Measurements from ENCODE around the gene PLK1.
A peak's percentile ranks its signal among the peaks of the same experiment; 100 is the strongest.

Gene PLK1

DNA sequence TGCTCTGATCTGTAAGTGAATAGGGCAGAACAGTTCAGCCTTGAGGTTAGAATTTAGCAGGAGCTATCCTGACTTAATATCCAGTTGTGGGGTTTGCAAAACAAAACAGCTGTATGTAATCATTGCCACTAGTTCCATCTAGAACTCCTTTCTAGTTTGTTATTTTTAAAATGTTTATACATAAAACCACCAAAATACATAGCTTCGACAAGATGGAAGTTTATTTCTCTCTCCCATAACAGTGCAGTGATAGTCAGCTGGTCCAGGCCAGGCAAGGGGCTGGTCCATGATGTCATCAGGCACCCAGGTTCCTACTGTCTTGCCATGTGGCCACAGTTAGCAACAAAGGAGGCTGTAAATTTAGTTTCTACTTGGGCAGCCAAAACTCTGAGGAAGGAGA lies 10.5 kb upstream of the PLK1 start:
- TF ChIP-seq, protein P1, sequence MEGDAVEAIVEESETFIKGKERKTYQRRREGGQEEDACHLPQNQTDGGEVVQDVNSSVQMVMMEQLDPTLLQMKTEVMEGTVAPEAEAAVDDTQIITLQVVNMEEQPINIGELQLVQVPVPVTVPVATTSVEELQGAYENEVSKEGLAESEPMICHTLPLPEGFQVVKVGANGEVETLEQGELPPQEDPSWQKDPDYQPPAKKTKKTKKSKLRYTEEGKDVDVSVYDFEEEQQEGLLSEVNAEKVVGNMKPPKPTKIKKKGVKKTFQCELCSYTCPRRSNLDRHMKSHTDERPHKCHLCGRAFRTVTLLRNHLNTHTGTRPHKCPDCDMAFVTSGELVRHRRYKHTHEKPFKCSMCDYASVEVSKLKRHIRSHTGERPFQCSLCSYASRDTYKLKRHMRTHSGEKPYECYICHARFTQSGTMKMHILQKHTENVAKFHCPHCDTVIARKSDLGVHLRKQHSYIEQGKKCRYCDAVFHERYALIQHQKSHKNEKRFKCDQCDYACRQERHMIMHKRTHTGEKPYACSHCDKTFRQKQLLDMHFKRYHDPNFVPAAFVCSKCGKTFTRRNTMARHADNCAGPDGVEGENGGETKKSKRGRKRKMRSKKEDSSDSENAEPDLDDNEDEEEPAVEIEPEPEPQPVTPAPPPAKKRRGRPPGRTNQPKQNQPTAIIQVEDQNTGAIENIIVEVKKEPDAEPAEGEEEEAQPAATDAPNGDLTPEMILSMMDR (IDR thresholded peaks at IDR 0.05; ENCODE audit: low read length, missing control alignments): no peak
- no peak for DNase-seq (ENCODE audit: low read depth)
- no peak overlapping the region for H3K4me3 ChIP-seq (replicated peaks; ENCODE audit: low read depth, low read length)

DNA sequence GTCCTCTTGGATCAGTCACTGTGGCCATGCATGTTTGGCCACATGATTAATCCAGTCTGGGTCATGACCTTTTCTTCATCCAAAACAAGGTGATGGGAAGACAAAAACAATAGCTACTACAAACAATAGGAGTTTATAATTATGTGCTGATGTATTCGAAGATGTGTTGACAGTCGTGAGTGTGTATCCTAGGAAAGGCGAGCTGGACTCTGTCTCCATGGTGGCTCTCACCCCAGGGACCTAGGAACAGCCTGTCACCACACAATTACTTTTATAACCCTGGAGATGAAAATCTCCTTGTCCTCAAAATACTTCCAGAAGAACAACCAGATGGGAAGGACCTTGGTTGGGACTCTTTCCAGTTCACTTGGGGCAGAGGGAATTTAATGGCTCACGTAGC lies 9.8 kb upstream of the PLK1 start:
- TF ChIP-seq, protein P1 (IDR thresholded peaks at IDR 0.05; ENCODE audit: low read length, missing control alignments): no peak
- DNase-seq (ENCODE audit: low read depth): no peak
- H3K4me3 ChIP-seq (replicated peaks; ENCODE audit: low read depth, low read length): no peak overlapping the region

DNA sequence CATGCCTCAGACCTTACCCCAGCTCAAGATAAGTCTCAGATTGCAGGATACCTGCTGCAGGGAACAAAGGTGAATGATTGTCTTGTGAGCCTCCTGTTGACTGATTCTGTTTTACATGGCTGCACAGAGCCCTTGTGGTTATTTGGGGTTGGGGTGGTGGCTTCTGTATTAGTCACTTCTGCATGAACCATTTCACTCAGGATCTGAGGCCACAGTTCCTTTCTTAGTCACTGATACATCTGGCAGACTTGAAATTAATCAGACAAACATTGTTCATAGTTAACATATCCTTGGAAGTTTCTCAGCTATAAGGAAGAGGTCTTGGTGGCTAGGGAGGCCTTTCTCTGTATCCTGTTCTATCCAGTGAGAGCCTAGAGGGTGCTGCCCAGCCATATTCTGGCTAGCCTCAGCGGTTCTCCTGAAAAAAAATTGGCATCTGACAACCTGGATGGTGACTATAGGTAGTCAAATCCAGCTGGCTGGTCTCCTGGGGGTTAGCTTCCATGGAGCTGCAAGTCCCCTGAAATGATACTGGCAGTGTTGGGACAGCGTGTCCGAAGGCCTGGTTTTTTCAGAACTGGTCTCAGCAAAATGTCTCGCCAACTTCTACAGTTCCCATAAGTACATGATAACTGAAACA lies 8.4 kb upstream of the PLK1 start:
- H3K4me3 ChIP-seq (replicated peaks; ENCODE audit: low read depth, low read length): no peak overlapping the region
- peak; percentile 65 for DNase-seq (ENCODE audit: low read depth)
- TF ChIP-seq, protein P1 (IDR thresholded peaks at IDR 0.05; ENCODE audit: low read length, missing control alignments): no peak

DNA sequence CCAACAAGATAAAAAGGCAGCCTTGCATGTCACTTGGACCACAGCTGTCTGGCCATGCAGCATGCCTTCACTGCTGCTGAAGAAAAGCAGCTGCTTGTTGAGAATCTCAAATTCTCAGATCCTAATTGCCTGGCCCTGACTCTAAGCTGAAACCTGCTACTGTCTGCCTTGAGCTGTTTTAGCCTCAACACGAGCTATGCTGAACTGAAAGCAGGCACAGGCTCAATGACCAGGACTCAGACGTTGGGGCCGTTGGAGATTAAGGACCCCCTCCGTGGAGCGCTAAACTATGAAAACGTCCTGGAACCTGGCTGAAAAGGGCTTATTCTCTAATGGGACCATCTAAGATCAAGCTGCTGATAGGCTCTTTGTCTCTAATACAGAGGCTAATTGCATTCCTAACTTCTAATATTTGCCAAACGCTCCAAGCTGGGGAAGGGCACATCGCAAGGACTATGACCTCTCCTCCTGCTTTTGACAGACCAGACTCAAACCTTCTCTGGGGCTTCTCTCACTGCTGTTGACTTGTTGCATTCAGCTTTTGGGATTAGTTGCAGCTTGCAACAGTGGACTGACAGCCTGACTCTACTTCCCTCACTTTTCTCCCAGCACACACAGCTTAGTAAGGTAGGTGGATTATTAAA lies 4.6 kb upstream of the PLK1 start:
- H3K4me3 ChIP-seq (replicated peaks; ENCODE audit: low read depth, low read length): no peak overlapping the region
- no peak for DNase-seq (ENCODE audit: low read depth)
- TF ChIP-seq, protein P1 (IDR thresholded peaks at IDR 0.05; ENCODE audit: low read length, missing control alignments): no peak

DNA sequence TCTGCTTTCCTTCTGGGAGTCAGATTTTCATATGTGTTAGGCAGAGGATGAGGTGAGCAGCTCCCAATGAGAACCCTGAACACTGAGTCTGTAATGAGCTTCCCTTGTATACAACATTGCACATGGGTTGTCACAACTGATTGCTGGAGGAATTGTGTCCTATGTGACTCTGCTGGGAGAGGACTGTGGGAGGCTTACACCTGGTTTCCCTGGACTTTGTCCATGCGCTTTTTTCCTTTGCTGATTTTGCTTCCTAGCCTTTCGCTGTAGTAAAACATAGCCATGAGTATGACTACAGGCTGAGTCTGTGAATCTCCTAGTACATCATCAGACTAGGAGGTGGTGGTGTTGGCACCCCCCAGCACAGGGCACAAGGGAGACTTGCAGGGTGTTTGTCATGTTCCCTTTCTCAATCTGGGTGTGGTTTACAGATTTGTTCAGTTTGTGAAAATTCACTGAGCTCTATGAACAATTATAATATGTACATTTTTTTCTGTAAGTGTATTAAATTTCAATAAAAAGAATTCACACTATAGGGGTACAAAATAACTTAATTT lies 1.7 kb upstream of the PLK1 start:
- no peak overlapping the region for H3K4me3 ChIP-seq (replicated peaks; ENCODE audit: low read depth, low read length)
- no peak for DNase-seq (ENCODE audit: low read depth)
- TF ChIP-seq, protein P1 (IDR thresholded peaks at IDR 0.05; ENCODE audit: low read length, missing control alignments): no peak

DNA sequence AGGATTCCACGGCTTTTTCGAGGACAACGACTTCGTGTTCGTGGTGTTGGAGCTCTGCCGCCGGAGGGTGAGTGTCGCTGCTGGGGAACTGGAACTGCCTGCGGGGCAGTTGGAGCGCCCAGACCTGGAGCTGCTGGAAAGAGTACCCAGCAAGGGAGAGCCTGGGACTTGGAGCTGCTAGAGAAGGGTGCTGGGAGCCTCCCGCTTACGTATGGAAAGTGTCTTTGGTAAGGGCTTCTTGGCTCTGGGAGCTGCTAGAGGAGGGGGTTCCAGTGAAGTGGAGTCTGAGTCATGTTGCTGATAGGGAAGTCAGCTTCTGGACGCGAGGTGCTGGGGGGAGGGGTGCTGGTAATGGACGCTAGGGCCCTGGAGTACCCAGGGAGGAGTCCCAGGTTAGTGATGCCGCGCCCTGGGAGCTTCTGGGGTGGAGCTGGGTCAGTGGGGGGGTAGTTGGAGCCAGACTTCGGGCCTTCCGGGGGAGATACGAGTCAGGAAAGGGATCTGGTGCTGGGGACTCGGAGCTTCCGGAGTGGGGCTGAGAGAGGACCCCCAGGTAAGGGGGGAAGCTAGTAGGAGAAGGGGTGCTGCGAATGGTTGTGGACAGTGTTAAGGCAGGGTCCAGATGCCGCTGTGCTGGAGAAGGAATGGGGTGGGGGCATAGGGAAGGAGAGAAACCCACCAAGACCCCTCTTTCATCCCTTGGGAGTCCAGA lies 741 bp downstream of the PLK1 start:
- peak; percentile 42 for DNase-seq (ENCODE audit: low read depth)
- TF ChIP-seq, protein P1 (IDR thresholded peaks at IDR 0.05; ENCODE audit: low read length, missing control alignments): no peak
- H3K4me3 ChIP-seq (replicated peaks; ENCODE audit: low read depth, low read length): peak overlapping the region; percentile 64

All from fibroblast of pulmonary artery (primary cell).